GM18507 (cell line): ENCODE results near the gene ZNF337.
"Not testable (repeated sequence)": the region's sequence is repeated elsewhere in the genome, so short reads cannot be mapped to it uniquely, and the experiment has no call there.

Experiments
- DNase-seq: peaks from one replicate; pipeline ENCODE4 v3.0.0; 2011; ENCODE audit warnings: low read depth; ENCODE audit not compliant: insufficient read length; ENCODE audit errors: extremely low spot score
- FAIRE-seq: peaks from 2 replicates; lab custom pipeline; 2011; peaks lifted over from hg19 to GRCh38; lab: Jason Lieb, UNC

Gene ZNF337

GRCh38 chr20:25697132-25697446 is 436 bp upstream of the ZNF337 start:
- DNase-seq (no peak), FAIRE-seq (no peak)

GRCh38 chr20:25695532-25696370 is 902 bp downstream of the ZNF337 start:
- peak; percentile 18 for FAIRE-seq
- no peak for DNase-seq

GRCh38 chr20:25692499-25692898 is 4.2 kb downstream of the ZNF337 start:
- DNase-seq = no peak
- peak; percentile 71 for FAIRE-seq

- DNase-seq (no peak), FAIRE-seq (no peak)
Observed at GRCh38 chr20:25690427-25690826, 6.2 kb downstream of the ZNF337 start.

GRCh38 chr20:25686081-25687067 is 10.3 kb downstream of the ZNF337 start:
- FAIRE-seq (peak; percentile 24), DNase-seq (no peak)

- DNase-seq (no peak), FAIRE-seq (peak; percentile 76)
Observed at GRCh38 chr20:25685276-25686080, 11.2 kb downstream of the ZNF337 start.

- DNase-seq, FAIRE-seq: not testable (repeated sequence)
Observed at GRCh38 chr20:25683826-25684225, 12.8 kb downstream of the ZNF337 start.

- DNase-seq (no peak), FAIRE-seq (no peak)
Observed at GRCh38 chr20:25683050-25683449, 13.6 kb downstream of the ZNF337 start.

- no peak for DNase-seq
- no peak for FAIRE-seq
Observed at GRCh38 chr20:25676164-25676809, 20.4 kb downstream of the ZNF337 start.

GRCh38 chr20:25675161-25675560 is 21.5 kb downstream of the ZNF337 start:
- FAIRE-seq (no peak), DNase-seq (no peak)

GRCh38 chr20:25672659-25673235 is 23.9 kb downstream of the ZNF337 start:
- FAIRE-seq = no peak
- no peak for DNase-seq

GRCh38 chr20:25669826-25670422 is 26.7 kb downstream of the ZNF337 start:
- FAIRE-seq = no peak

GRCh38 chr20:25668446-25668845 is 28.2 kb downstream of the ZNF337 start:
- no peak for DNase-seq
- FAIRE-seq = no peak

More at GRCh38 chr20:25669826-25670422, 26.7 kb downstream of the ZNF337 start:
- no peak for DNase-seq

GRCh38 chr20:25659999-25660398 is 36.7 kb downstream of the ZNF337 start:
- DNase-seq = no peak

GRCh38 chr20:25654487-25654886 is 42.2 kb downstream of the ZNF337 start:
- FAIRE-seq = no peak
- no peak for DNase-seq

More at GRCh38 chr20:25659999-25660398, 36.7 kb downstream of the ZNF337 start:
- FAIRE-seq = no peak

GRCh38 chr20:25652866-25653265 is 43.8 kb downstream of the ZNF337 start:
- not testable (repeated sequence) for DNase-seq, FAIRE-seq

- no peak for DNase-seq
- no peak for FAIRE-seq
Observed at GRCh38 chr20:25644814-25645213, 51.8 kb downstream of the ZNF337 start.

GRCh38 chr20:25643716-25644115 is 52.9 kb downstream of the ZNF337 start:
- no peak for DNase-seq
- no peak for FAIRE-seq
